ENCODE data around the gene NRXN2.

NRXN2 gene

DNA sequence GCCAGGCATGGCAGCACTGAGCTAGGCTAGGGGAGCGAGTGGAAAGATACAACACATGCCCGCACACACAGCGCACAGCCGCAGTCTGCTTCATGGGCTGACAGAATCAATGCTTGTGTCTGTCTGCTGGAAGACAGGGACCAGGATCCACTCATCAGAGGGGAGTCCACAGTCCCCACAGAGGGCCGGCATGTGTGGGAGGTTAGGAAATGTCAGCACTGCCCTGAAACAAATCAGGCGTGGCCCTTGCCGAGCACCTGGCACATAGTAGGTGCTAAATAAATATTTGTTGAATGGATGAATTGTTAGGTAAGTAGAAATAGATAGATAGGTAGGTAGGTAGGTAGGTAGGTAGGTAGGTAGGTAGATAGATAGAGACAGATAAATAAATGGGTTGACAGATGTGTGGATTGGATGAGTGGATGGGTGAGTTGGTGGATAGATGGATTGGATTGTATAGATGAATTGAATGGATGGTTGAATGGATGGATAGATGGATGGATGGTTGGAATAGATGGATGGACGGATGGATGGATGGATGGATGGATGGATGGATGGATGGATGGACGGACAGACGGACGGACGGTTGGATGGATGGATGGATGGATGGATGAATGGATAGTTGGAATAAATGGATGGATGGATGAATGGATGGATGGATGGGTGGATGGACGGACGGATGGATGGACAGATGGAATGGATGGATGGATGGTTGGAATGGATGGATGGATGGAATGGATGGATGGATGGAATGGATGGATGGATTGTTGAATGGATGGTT lies 128.6 kb downstream of the NRXN2 start:
- Histone ChIP-seq H3K4me1 (ENCODE audit: insufficient read depth, low read length, poor library complexity, severe bottlenecking) (no peaks in the 10 kb centered on the region), H3K27me3 (ENCODE audit: insufficient read depth, low read length, poor library complexity, severe bottlenecking) (no peaks in the 10 kb centered on the region), H4K20me1 (ENCODE audit: insufficient read depth, low read length, poor library complexity, severe bottlenecking) (no peaks in the 10 kb centered on the region), H3K4me3 (ENCODE audit: low read length, poor library complexity, severe bottlenecking) (no peak overlapping the region), H3K9me3 (ENCODE audit: insufficient read depth, low read depth, low read length) (peaks cover 7% of the 10 kb centered on the region; the same call in 1 of the 2 replicates), H3F3A (ENCODE audit: low read depth) (no peaks in the 10 kb centered on the region), H3K9me2 (replicated peaks; ENCODE audit: low read depth, low read length) (no peaks in the 10 kb centered on the region), H3K9ac (ENCODE audit: low read depth, low read length, poor library complexity, severe bottlenecking) (no peak overlapping the region), H3K4me2 (ENCODE audit: low read depth, low read length, poor library complexity, severe bottlenecking) (no peak overlapping the region), H3K36me3 (ENCODE audit: insufficient read depth, low read length) (no peaks in the 10 kb centered on the region), H2AFZ (ENCODE audit: low read length) (no peak overlapping the region), H3K79me2 (ENCODE audit: insufficient read depth, low read length) (no peaks in the 10 kb centered on the region)
- TF ChIP-seq EZH2phosphoT487 (IDR thresholded peaks at IDR 0.05; ENCODE audit: borderline replicate concordance), result no peak
- TF ChIP-seq, protein P1, sequence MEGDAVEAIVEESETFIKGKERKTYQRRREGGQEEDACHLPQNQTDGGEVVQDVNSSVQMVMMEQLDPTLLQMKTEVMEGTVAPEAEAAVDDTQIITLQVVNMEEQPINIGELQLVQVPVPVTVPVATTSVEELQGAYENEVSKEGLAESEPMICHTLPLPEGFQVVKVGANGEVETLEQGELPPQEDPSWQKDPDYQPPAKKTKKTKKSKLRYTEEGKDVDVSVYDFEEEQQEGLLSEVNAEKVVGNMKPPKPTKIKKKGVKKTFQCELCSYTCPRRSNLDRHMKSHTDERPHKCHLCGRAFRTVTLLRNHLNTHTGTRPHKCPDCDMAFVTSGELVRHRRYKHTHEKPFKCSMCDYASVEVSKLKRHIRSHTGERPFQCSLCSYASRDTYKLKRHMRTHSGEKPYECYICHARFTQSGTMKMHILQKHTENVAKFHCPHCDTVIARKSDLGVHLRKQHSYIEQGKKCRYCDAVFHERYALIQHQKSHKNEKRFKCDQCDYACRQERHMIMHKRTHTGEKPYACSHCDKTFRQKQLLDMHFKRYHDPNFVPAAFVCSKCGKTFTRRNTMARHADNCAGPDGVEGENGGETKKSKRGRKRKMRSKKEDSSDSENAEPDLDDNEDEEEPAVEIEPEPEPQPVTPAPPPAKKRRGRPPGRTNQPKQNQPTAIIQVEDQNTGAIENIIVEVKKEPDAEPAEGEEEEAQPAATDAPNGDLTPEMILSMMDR (conservative IDR thresholded peaks at IDR 0.05; ENCODE audit: low read length), result no peak

DNA sequence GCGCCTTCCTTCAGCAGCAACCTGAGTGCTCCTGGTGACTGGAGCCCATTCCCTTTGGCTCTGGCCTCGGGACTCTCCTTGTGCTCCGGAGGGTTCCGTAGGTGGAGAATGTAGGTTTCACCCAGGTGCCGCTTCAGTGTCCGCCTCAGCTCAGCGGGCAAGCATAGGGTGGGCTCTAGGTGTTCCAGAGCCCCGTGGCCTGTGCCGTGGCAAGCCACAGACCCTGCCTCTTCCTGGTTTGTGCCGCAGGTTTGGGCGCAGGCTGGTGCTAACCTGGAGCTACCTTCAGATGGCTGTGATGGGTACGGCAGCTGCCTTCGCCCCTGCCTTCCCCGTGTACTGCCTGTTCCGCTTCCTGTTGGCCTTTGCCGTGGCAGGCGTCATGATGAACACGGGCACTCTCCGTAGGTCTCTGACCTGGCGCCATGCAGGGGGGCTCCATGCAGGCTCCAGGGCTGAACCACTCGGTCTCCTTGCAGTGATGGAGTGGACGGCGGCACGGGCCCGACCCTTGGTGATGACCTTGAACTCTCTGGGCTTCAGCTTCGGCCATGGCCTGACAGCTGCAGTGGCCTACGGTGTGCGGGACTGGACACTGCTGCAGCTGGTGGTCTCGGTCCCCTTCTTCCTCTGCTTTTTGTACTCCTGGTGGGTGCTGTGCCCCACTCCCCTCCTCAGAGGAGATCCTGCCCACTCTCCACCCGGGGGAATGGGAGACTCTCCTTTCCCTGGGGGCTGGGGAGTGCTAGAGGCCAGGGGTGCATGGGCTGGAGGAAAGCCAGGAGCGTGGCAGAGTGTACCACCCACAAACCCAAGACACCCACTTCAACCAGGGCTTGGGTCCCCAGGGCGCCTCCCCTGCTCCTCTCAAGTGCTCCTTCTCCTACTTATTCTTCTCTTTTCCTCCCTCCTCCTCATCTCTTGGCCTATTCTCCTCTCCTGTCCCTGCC lies 129.6 kb downstream of the NRXN2 start:
- Histone ChIP-seq H3K79me2 (ENCODE audit: insufficient read depth, low read length) (no peaks in the 10 kb centered on the region), H3K9ac (ENCODE audit: low read depth, low read length, poor library complexity, severe bottlenecking) (no peak overlapping the region), H4K20me1 (ENCODE audit: insufficient read depth, low read length, poor library complexity, severe bottlenecking) (no peaks in the 10 kb centered on the region), H3K4me3 (ENCODE audit: low read length, poor library complexity, severe bottlenecking) (no peak overlapping the region), H3K4me2 (ENCODE audit: low read depth, low read length, poor library complexity, severe bottlenecking) (no peak overlapping the region), H2AFZ (ENCODE audit: low read length) (no peak overlapping the region), H3F3A (ENCODE audit: low read depth) (no peaks in the 10 kb centered on the region), H3K36me3 (ENCODE audit: insufficient read depth, low read length) (no peaks in the 10 kb centered on the region), H3K9me2 (replicated peaks; ENCODE audit: low read depth, low read length) (no peaks in the 10 kb centered on the region), H3K27me3 (ENCODE audit: insufficient read depth, low read length, poor library complexity, severe bottlenecking) (no peaks in the 10 kb centered on the region), H3K4me1 (ENCODE audit: insufficient read depth, low read length, poor library complexity, severe bottlenecking) (no peaks in the 10 kb centered on the region), H3K9me3 (ENCODE audit: insufficient read depth, low read depth, low read length) (peaks cover 7% of the 10 kb centered on the region; the same call in 1 of the 2 replicates)
- TF ChIP-seq, protein P1 (conservative IDR thresholded peaks at IDR 0.05; ENCODE audit: low read length), result no peak
- TF ChIP-seq EZH2phosphoT487 (IDR thresholded peaks at IDR 0.05; ENCODE audit: borderline replicate concordance), result no peak

DNA sequence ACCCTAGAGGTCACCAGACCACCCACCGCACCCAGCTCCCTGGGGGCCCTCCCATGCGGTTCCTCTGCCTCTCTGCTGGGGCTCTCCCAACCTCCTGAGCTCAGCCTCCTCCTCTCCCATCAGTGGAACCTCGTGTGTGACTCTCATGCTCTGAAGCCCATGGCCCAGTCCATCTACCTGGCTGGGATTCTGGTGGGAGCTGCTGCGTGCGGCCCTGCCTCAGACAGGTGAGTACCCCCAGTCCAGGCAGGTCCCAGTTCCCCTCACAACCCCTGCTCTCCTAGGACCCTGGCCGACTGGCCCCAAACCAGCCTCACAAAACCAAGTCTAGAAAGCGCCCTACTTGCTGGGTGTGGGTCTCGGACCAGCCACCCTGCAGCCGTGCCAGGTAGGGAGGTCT lies 130.3 kb downstream of the NRXN2 start:
- peaks cover 7% of the 10 kb centered on the region; the same call in 1 of the 2 replicates for H3K9me3 ChIP-seq (ENCODE audit: insufficient read depth, low read depth, low read length)
- no peak overlapping the region for H3K4me2 ChIP-seq (ENCODE audit: low read depth, low read length, poor library complexity, severe bottlenecking)
- H3K4me3 ChIP-seq (ENCODE audit: low read length, poor library complexity, severe bottlenecking), result no peak overlapping the region
- H3K4me1 ChIP-seq (ENCODE audit: insufficient read depth, low read length, poor library complexity, severe bottlenecking), result no peaks in the 10 kb centered on the region
- no peak overlapping the region for H2AFZ ChIP-seq (ENCODE audit: low read length)
- TF ChIP-seq EZH2phosphoT487 (IDR thresholded peaks at IDR 0.05; ENCODE audit: borderline replicate concordance), result no peak
- TF ChIP-seq, protein P1 (conservative IDR thresholded peaks at IDR 0.05; ENCODE audit: low read length), result no peak
- no peaks in the 10 kb centered on the region for H4K20me1 ChIP-seq (ENCODE audit: insufficient read depth, low read length, poor library complexity, severe bottlenecking)
- H3K79me2 ChIP-seq (ENCODE audit: insufficient read depth, low read length), result no peaks in the 10 kb centered on the region
- no peak overlapping the region for H3K9ac ChIP-seq (ENCODE audit: low read depth, low read length, poor library complexity, severe bottlenecking)
- no peaks in the 10 kb centered on the region for H3K9me2 ChIP-seq (replicated peaks; ENCODE audit: low read depth, low read length)
- H3F3A ChIP-seq (ENCODE audit: low read depth), result no peaks in the 10 kb centered on the region
- H3K27me3 ChIP-seq (ENCODE audit: insufficient read depth, low read length, poor library complexity, severe bottlenecking), result no peaks in the 10 kb centered on the region
- H3K36me3 ChIP-seq (ENCODE audit: insufficient read depth, low read length), result no peaks in the 10 kb centered on the region

All from Loucy (cell line).